Fibroblast of skin of left biceps (primary cell): ENCODE measurements around the gene HES7.
"Not testable (repeated sequence)": the region's sequence is repeated elsewhere in the genome, so short reads cannot be mapped to it uniquely, and the experiment has no call there.

ENCODE experiments used
- DNase-seq, 2 experiments: peaks; one replicate each; pipeline ENCODE4 v3.0.0-alpha.2; 2013; ENCODE audit warnings: low read depth in 2 of 2

The HES7 gene

DNA sequence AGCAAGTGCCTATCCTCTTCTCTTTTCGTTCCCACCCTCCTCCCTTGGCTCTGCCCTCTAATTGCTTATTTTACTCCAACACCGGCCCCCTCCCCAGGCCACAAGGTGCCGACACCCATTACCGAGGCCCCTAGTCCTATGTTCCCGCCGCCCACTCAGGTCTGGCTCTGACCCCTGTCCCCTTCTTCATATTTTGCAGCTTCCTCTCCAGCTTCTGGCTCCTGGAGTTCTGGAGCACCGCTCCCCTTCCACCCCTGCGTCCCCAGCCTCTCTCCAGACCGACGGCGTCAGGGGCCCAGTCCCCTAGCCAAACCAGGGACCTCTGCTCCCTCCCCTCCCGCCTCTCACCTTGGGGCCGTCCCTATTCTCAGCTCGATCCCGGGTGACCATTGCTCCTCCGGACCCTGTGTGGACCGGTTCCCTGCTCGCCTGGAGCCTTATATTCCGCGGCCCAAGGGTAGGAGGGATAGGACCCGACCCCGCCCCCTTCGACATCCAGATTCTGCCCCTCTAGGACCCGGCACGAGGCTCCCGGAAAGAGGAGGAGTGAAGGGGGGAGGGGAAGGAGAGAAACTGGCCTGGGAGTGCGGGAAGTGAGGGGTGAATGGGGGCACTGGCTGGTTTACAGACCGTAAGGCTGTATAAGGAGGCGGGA lies at the start of gene HES7:
TSS of gene HES7 (minus strand) at position 412 of the 655 bp plus-strand sequence. CDS start at position 390, 22 bp downstream.
- no peak for DNase-seq

DNA sequence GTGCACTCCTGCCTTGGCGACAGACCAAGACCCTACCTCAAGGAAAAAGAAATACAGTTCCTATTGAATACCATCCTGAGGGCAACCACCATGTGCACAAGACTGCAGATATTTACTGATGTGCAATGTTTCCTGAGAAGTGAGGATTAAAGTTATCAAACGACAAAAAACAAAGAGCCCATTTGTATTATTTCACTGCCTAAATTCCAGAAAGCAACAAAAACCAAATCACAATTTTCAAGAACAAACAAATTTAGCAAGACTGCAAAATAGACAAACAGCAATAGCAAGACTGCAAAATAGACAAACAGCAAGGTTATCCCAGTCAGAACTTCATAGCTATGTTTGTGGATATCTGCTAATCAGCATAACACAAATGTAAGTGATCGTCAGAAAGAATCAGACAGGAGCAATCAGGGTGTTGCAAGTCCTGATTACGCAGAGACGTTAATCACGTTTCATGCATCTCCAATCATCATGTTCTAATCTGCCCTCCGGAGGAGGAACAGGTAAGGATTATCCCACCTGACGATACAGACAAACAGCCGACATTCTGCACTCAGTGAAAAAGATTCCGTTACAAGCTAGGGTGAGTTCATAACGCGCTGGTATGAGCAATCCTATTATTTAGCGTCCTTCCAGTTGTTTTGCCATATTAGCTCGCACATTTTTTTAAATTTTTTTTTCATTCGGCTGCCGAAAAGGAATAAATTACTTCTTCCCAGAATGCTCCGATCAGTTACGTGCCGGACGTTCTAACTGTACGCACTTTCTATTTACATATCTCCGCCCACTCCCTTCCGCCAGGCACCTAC lies 49.4 kb upstream of the HES7 start:
- peak; percentile 96 to 97 for DNase-seq

DNA sequence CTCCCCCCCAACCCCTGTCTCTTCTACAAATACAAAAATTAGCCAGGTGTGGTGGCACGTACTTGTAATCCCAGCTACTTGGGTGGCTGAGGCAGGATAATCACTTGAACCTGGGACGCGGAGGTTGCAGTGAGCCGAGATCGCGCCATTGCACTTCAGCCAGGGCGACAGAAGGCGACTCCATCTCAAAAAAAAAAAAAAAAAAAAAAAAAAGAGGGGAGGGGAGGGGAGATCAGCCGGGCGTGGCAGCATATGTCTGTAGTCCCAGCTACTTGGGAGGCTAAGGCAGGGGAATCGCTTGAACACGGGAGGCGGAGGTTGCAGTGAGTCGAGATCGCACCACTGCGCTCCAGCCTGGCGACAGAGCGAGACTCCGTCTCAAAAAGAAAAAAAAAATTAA lies 46.3 kb upstream of the HES7 start:
- DNase-seq, result not testable (repeated sequence)

GRCh38 chr17:8167526-8167925 lies 43.6 kb upstream of the HES7 start:
- no peak for DNase-seq

DNA sequence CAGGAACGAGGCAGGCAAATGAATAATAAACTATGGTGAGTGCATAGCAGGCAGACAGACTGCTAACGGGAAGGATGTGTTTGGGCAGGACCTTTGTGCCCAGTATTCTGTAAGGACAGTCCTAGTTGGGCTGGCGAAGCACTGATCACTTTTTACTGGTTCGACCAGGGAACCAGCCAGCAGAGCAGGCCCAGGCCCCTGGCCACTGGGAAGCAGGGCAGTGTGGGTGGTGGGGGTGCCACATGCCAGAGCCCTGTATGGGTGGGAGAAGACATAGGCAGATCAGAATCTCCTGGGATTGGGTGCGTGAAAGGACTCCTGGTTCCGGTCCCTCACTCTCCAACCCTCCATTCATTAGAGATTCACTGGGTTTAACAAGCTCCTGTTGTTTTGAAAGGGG lies 42.8 kb upstream of the HES7 start:
- DNase-seq, result no peak

DNA sequence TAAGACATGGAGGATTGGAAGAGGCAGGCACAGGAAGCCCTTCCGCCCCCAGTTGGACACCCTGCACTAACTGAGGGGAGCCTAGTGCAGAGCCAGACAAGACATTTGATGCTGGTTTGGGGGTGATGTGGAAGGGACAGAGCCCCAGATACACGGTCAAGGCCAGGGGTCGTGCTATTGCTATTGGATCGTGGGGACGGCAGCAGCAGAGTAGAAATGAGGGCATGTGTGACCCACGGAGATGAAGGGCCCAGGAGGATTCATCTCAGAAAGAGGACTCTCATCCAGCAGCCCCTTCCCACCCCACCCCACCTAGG lies 40.9 kb upstream of the HES7 start:
- DNase-seq, result no peak

GRCh38 chr17:8163978-8164814 lies 40.3 kb upstream of the HES7 start:
- DNase-seq, result no peak

DNA sequence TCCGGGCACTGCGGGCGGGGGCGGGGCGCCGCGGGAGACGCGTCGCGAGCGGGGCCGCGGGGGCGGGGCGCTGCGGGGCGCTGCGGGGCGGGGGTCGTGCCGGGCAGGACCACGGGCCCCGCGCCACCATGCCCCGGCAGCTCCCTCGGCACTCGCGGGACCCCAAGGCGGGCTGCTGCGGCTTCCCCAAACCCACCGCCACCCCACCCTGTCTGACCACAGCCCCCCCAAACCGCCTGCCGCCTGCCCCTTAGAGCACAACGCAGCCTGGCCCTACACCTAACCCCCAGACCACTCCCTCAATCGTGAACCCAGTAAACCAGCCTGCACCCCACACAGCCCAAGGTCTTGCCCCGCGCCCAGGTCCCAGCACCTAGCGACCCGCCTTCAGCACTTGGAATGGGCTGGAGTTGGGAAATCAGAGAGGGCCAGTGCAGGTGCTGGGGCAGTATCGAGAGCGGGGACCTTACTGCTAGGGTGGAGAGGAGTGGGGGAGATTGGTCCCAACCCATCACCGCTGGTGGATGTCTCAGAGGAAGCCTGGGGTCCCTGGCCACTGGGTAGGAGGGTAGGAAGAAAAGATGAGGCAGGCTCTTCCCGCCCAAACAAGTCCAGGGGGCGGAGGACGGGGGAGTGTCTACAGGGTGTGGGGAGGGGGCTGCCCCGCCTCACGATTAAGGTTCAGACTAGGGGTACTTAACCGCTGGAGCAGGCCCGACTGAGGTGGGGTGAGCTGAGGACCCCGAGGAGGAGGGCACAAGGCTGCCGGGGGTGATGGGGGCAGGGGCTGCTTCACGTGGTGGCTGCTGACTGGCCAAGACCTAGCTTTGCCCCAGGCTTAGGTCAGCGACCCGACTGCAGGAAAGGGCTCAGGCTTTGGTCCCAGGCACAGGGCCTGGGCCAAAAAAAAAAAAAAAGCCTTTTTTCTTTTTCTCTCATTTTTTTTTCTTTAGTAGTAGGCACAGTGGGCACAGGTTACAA lies 39.4 kb upstream of the HES7 start:
- DNase-seq, result no peak

GRCh38 chr17:8162233-8162996 lies 38.5 kb upstream of the HES7 start, which contains the start of gene VAMP2:
Gene VAMP2 (minus strand): TSS chr17:8162948. CDS start chr17:8162879, 69 bp downstream.
- DNase-seq, result no peak

GRCh38 chr17:8161289-8162232 lies 37.7 kb upstream of the HES7 start:
- DNase-seq, result no peak

DNA sequence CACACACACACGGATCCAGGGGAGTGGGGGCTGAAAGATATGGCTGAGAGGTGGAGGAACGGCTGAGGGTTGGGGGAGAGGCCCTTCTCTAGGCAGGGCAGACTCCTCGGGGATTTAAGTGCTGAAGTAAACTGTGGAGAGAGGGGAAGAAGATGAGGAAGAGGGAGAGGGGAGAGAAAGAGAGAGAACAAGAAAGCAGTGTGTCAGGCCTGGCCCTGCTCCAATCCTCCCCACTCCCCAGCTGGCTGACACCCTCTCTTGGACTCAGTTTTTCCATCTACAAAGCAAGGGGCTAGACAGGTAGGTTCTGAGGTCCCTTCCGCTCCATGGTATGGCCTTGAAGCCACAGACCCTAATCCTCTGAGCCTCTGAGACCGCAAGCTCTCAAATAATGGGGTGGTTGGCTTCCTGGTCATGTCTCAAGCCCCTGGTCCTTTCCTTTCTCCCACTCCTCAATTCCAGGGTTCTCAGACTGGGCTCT lies 36.9 kb upstream of the HES7 start:
- DNase-seq, result no peak

- DNase-seq, result no peak
Observed at GRCh38 chr17:8160224-8160577, 36.3 kb upstream of the HES7 start.

GRCh38 chr17:8159459-8160223 lies 35.7 kb upstream of the HES7 start:
- no peak for DNase-seq

DNA sequence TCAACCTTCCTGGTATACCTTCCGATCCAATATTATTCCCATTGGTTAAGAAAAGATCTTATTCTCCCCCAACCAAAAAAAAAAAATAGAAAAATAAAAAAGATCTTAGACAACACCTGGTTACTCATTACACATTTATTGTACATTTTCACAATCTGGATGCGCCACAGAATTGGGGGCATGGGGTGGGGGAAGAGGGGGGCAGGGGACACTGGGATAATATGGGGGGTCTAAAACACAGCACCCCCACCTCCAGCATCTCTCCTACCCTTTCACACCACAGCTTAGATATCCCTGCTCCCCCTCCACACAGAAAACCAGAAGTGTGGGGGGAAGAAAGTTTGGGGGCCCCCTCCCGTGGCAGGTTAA lies 35.1 kb upstream of the HES7 start:
- DNase-seq, result no peak

DNA sequence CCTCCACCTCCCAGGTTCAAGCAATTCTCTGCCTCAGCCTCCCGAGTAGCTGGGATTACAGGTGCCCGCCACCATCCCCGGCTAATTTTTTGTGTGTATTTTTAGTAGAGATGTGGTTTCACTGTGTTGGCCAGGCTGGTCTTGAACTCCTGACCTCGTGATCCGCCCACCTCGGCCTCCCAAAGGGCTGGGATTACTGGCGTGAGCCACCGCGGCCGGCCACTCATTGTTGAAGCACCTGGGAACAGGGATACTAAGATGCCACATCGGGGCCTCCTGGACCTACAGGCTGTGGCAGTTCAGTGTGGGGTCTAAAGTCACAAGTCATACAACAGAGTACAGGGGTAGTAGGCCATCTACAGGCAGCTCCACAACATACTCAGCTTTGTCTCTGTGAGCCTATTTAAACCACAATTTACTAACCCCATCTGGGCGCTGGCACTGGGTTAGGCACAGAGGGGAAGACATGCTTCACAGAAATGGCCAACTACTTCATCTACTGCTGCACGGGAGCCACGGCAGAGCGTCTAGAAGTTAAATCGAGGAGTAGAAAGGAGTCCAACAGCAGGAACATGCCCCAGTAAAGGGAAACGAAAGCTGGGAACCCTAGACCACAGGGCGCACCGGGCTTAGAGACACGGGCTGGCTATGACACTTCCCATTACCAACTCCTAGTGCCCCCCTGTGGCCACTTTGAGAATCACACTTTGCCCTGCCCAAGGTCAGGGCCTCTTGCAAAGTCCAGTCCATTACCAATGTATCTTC lies 34.5 kb upstream of the HES7 start:
- DNase-seq, result peak; percentile 30 to 35

GRCh38 chr17:8156246-8156992 lies 32.5 kb upstream of the HES7 start:
- peak; percentile 100 for DNase-seq

DNA sequence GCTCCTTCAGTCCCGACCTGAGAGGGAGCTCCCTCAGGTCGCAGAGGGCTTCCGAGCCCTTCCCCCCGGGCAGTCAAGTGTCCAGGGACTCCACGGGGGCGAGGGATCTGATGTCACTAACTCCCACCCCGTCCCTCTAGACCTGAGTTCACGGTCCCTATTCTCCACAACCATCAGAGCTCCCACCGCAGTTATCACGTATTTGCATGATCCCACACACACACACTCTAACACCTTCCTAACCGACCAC lies 32.0 kb upstream of the HES7 start:
- DNase-seq, result no peak
